KMS-11 (cell line): ENCODE measurements around the gene OPRL1.

Experiments
- H2AFZ ChIP-seq: fragments of 200-600 bp; sonication (generic); 2 replicates; pipeline ENCODE4 v1.6.1; 2016; ENCODE audit warnings: antibody characterized with exemption, mixed run types, low read depth
- H3K27ac ChIP-seq: fragments of 200-600 bp; sonication (generic); 2 replicates; pipeline ENCODE4 v1.6.1; 2016; ENCODE audit warnings: mild to moderate bottlenecking, mixed run types
- H3K27me3 ChIP-seq: fragments of 200-600 bp; sonication (generic); 2 replicates; pipeline ENCODE4 v1.6.1; 2017; ENCODE audit warnings: mild to moderate bottlenecking, low read depth, mixed run types, moderate library complexity; ENCODE audit not compliant: insufficient read depth
- H3K36me3 ChIP-seq: fragments of 200-600 bp; sonication (generic); 2 replicates; pipeline ENCODE4 v1.6.1; 2017; ENCODE audit warnings: mild to moderate bottlenecking, mixed run types; ENCODE audit not compliant: insufficient read depth
- H3K4me1 ChIP-seq: fragments of 200-600 bp; sonication (generic); 2 replicates; pipeline ENCODE4 v1.6.1; 2016; ENCODE audit warnings: mild to moderate bottlenecking, low read depth, mixed run types; ENCODE audit not compliant: poor library complexity, severe bottlenecking
- H3K4me2 ChIP-seq: fragments of 200-600 bp; sonication (generic); 2 replicates; pipeline ENCODE4 v1.7.0; 2016; ENCODE audit warnings: mild to moderate bottlenecking, mixed run types
- H3K4me3 ChIP-seq: fragments of 200-600 bp; sonication (generic); IDR thresholded peaks from 2 replicates; pipeline ENCODE4 v1.6.1; 2017; ENCODE audit warnings: low read depth, low read length, mixed read lengths; ENCODE audit not compliant: insufficient read depth
- H3K79me2 ChIP-seq: fragments of 200-600 bp; sonication (generic); 2 replicates; pipeline ENCODE4 v1.6.1; 2016; ENCODE audit warnings: low read depth, mixed run types; ENCODE audit not compliant: insufficient read depth
- H3K9ac ChIP-seq: fragments of 200-600 bp; sonication (generic); 2 replicates; pipeline ENCODE4 v1.6.1; 2016; ENCODE audit warnings: mild to moderate bottlenecking, mixed run types
- H4K20me1 ChIP-seq: fragments of 200-600 bp; sonication (generic); 2 replicates; pipeline ENCODE4 v1.6.1; 2016; ENCODE audit warnings: mild to moderate bottlenecking, mixed run types; ENCODE audit not compliant: insufficient read depth
- CTCF ChIP-seq: fragments of 200-600 bp; sonication (generic); conservative IDR thresholded peaks from 2 replicates; pipeline ENCODE4 v1.6.1; 2017; ENCODE audit warnings: low read depth, mild to moderate bottlenecking, antibody characterized with exemption, low read length, moderate library complexity, mixed read lengths

The OPRL1 gene

GRCh38 chr20:64058536-64058935, 21.3 kb upstream of the OPRL1 start:
- Histone ChIP-seq H3K4me1 (peaks cover 41% of the 10 kb centered on the region), H2AFZ (no peak overlapping the region), H3K27me3 (peaks cover 18% of the 10 kb centered on the region; the same call in 1 of the 2 replicates), H3K27ac (no peak overlapping the region), H4K20me1 (no peaks in the 10 kb centered on the region), H3K36me3 (no peaks in the 10 kb centered on the region), H3K4me2 (no peak overlapping the region), H3K79me2 (0 out of 2 replicates have a peak, but pooled peaks cover 4% of the 10 kb centered on the region), H3K4me3 (no peak overlapping the region), H3K9ac (no peak overlapping the region)
- no peak for TF ChIP-seq CTCF

GRCh38 chr20:64062276-64062595, 17.6 kb upstream of the OPRL1 start:
- Histone ChIP-seq H3K4me3 (no peak overlapping the region), H3K9ac (no peak overlapping the region), H3K4me1 (peaks cover 52% of the 10 kb centered on the region), H3K4me2 (peak overlapping the region; percentile 94), H3K79me2 (peaks cover 13% of the 10 kb centered on the region; the same call in 1 of the 2 replicates), H3K36me3 (no peaks in the 10 kb centered on the region), H3K27ac (no peak overlapping the region), H2AFZ (peak overlapping the region; percentile 93), H4K20me1 (no peaks in the 10 kb centered on the region), H3K27me3 (peaks cover 10% of the 10 kb centered on the region; the same call in 1 of the 2 replicates)
- no peak for TF ChIP-seq CTCF

GRCh38 chr20:64062596-64063388, 17.1 kb upstream of the OPRL1 start, which contains the start of gene TCEA2:
TSS of gene TCEA2 (plus strand) at chr20:64063198. CDS start at chr20:64063313, 115 bp downstream.
- Histone ChIP-seq H3K79me2 (peaks cover 13% of the 10 kb centered on the region; the same call in 1 of the 2 replicates), H3K27ac (peak within 1 kb of the TSS; percentile 95), H2AFZ (peak within 1 kb of the TSS; percentile 93), H3K9ac (peak within 1 kb of the TSS; percentile 51; the same call in 1 of the 2 replicates), H3K4me3 (no peak within 1 kb of the TSS), H3K4me1 (peaks cover 50% of the 10 kb centered on the region), H4K20me1 (no peaks in the 10 kb centered on the region), H3K27me3 (peaks cover 10% of the 10 kb centered on the region; the same call in 1 of the 2 replicates), H3K4me2 (peak within 1 kb of the TSS; percentile 94), H3K36me3 (no peaks in the 10 kb centered on the region)
- no peak for TF ChIP-seq CTCF

- peak overlapping the region; percentile 95 for H3K27ac ChIP-seq
- no peaks in the 10 kb centered on the region for H3K36me3 ChIP-seq
- H3K4me1 ChIP-seq, result peaks cover 45% of the 10 kb centered on the region
- H2AFZ ChIP-seq, result peak overlapping the region; percentile 93
- H3K27me3 ChIP-seq, result peaks cover 10% of the 10 kb centered on the region; the same call in 1 of the 2 replicates
- H3K4me2 ChIP-seq, result peak overlapping the region; percentile 94
- peak overlapping the region; percentile 51; the same call in 1 of the 2 replicates for H3K9ac ChIP-seq
- no peak overlapping the region for H3K4me3 ChIP-seq
- TF ChIP-seq CTCF, result no peak
- H3K79me2 ChIP-seq, result peaks cover 13% of the 10 kb centered on the region; the same call in 1 of the 2 replicates
- H4K20me1 ChIP-seq, result no peaks in the 10 kb centered on the region
Measured at GRCh38 chr20:64063389-64064144, 16.3 kb upstream of the OPRL1 start.
